ENCODE results near the gene C14orf93. TPM values are rescaled to one million over a fixed set of nuclear protein-coding genes. Genes with fewer than 3 reads are reported as not detected.

Gene C14orf93
- total RNA-seq, 4 donors from 2014 or later: 11.0 to 34.4 (median 19.8) TPM

DNA sequence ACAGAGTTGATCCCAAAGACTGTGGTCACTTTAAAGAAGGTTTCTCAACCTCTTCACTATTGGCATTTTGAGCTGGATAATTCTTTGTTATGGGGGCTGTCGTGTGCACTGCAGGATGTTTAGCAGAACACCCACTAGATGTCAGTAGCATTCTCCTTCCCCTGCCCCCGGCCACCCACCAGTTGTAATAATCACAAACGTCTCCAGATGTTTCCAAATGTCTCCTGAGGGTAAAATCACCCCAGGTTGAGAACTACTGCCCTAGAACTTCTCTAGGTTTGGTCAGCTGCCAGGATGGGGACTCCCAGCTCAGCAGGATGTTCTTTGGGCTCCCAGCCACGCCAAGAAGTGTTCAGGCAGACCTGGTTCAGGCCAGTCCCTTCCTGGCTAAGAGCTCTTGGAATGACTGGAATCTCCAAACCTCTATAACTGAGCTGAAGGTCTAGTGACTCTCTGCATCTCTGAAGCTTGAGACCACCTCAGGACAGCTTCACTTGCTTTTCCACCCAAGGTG, 15.1 kb downstream of the C14orf93 start:
- no peak for TF ChIP-seq POLR2A (IDR thresholded peaks at IDR 0.05)
- TF ChIP-seq, protein P1, sequence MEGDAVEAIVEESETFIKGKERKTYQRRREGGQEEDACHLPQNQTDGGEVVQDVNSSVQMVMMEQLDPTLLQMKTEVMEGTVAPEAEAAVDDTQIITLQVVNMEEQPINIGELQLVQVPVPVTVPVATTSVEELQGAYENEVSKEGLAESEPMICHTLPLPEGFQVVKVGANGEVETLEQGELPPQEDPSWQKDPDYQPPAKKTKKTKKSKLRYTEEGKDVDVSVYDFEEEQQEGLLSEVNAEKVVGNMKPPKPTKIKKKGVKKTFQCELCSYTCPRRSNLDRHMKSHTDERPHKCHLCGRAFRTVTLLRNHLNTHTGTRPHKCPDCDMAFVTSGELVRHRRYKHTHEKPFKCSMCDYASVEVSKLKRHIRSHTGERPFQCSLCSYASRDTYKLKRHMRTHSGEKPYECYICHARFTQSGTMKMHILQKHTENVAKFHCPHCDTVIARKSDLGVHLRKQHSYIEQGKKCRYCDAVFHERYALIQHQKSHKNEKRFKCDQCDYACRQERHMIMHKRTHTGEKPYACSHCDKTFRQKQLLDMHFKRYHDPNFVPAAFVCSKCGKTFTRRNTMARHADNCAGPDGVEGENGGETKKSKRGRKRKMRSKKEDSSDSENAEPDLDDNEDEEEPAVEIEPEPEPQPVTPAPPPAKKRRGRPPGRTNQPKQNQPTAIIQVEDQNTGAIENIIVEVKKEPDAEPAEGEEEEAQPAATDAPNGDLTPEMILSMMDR (IDR thresholded peaks at IDR 0.05): peak in 4 of 6 experiments; percentile 31 to 38 (median 32)
- no peaks in the 10 kb centered on the region for H3K27me3 ChIP-seq
- H3K4me3 ChIP-seq: no peak overlapping the region
- peak in 1 of 3 donors; percentile 36 for DNase-seq
- no peaks in the 10 kb centered on the region for H3K4me1 ChIP-seq
- H3K27ac ChIP-seq: no peak overlapping the region
- no peaks in the 10 kb centered on the region for H3K9me3 ChIP-seq
- no peaks in the 10 kb centered on the region for H3K36me3 ChIP-seq

- H3K4me3 ChIP-seq: no peak overlapping the region
- no peaks in the 10 kb centered on the region for H3K27me3 ChIP-seq
- H3K9me3 ChIP-seq: no peaks in the 10 kb centered on the region
- DNase-seq: no peak
- no peak for TF ChIP-seq POLR2A (IDR thresholded peaks at IDR 0.05)
- TF ChIP-seq, protein P1 (IDR thresholded peaks at IDR 0.05): no peak
- no peaks in the 10 kb centered on the region for H3K36me3 ChIP-seq
- H3K4me1 ChIP-seq: no peaks in the 10 kb centered on the region
- H3K27ac ChIP-seq: no peak overlapping the region
Measured at GRCh38 chr14:22993517-22993916, 16.4 kb downstream of the C14orf93 start.

GRCh38 chr14:22991852-22992251, 18.1 kb downstream of the C14orf93 start:
- H3K27ac ChIP-seq: no peak overlapping the region
- no peak overlapping the region for H3K4me3 ChIP-seq
- TF ChIP-seq, protein P1 (IDR thresholded peaks at IDR 0.05): no peak
- TF ChIP-seq POLR2A (IDR thresholded peaks at IDR 0.05): no peak
- DNase-seq: no peak
- H3K36me3 ChIP-seq: no peaks in the 10 kb centered on the region
- no peaks in the 10 kb centered on the region for H3K9me3 ChIP-seq
- no peaks in the 10 kb centered on the region for H3K4me1 ChIP-seq
- no peaks in the 10 kb centered on the region for H3K27me3 ChIP-seq

DNA sequence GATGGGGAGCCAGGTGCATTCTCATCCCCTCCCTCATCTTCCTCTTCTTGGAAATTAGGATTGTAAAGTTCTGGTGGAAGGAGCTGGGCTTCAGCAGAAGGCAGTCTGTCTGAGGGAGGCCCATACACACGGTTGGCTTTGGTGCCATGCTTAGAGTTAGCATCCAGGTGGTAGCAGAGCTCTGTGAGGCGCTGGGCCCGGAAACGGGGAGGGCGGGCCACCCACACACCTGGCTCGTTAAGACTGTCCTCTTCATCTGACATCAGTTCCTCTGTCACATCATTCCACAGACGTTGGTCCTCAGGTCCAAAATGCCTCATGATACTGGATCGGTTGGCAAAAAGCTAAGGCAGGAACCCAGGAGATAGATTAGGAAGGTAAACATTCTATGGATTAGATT, 22.7 kb downstream of the C14orf93 start:
- H3K9me3 ChIP-seq: peaks cover 0 to under 1% (median 0%) of the 10 kb centered on the region in 4 donors
- H3K4me3 ChIP-seq: no peak overlapping the region
- H3K27ac ChIP-seq: no peak overlapping the region
- no peak for DNase-seq
- TF ChIP-seq, protein P1 (IDR thresholded peaks at IDR 0.05): no peak
- TF ChIP-seq POLR2A (IDR thresholded peaks at IDR 0.05): no peak
- no peaks in the 10 kb centered on the region for H3K36me3 ChIP-seq
- H3K4me1 ChIP-seq: peaks cover 0 to under 1% (median 0%) of the 10 kb centered on the region in 4 donors
- no peaks in the 10 kb centered on the region for H3K27me3 ChIP-seq

- Histone ChIP-seq H3K9me3 (peaks cover 0 to 5% (median 0%) of the 10 kb centered on the region in 4 donors), H3K4me3 (no peak overlapping the region), H3K4me1 (peaks cover 0 to 8% (median 3%) of the 10 kb centered on the region in 4 donors), H3K27me3 (no peaks in the 10 kb centered on the region), H3K27ac (no peak overlapping the region), H3K36me3 (no peaks in the 10 kb centered on the region)
- DNase-seq: peak; percentile 84 to 97 (median 92)
- no peak for TF ChIP-seq POLR2A (IDR thresholded peaks at IDR 0.05)
- TF ChIP-seq, protein P1 (IDR thresholded peaks at IDR 0.05): peak; percentile 88 to 95 (median 94)
Measured at GRCh38 chr14:22986508-22987054, 23.4 kb downstream of the C14orf93 start.
